ENCODE data around the gene TMEM120B.
A peak's percentile ranks its signal among the peaks of the same experiment; 100 is the strongest.

The TMEM120B gene

GRCh38 chr12:121799156-121799841 is 86.7 kb downstream of the TMEM120B start:
- no peak overlapping the region for H3K14ac ChIP-seq (ENCODE audit: low read length)
- peak overlapping the region; percentile 62 for H3K23ac ChIP-seq (ENCODE audit: low read depth, low read length, poor library complexity)
- H2AK5ac ChIP-seq (ENCODE audit: low read depth, low read length) = peak overlapping the region; percentile 68
- no peak overlapping the region for H2BK5ac ChIP-seq (ENCODE audit: low read length)
- H4K8ac ChIP-seq (ENCODE audit: low read depth, low read length) = no peak overlapping the region
- no peak overlapping the region for H3K4ac ChIP-seq (ENCODE audit: low read length)
- H3K4me1 ChIP-seq (ENCODE audit: control insufficient read depth in 2 of 2, insufficient read depth in 1 of 2, low read depth in 1 of 2, low read length in 2 of 2) = peaks cover 27 to 28% of the 10 kb centered on the region in 2 donors
- no CpG with 5 or more reads among the region's 30 CpGs for WGBS, 2 donors (ENCODE audit: extremely low coverage in 2 of 2, insufficient read length in 2 of 2, insufficient replicate concordance in 1 of 2)
- peak overlapping the region; percentile 66 for H3K27ac ChIP-seq (replicated peaks; ENCODE audit: low read length)
- no peak overlapping the region for H4K91ac ChIP-seq (ENCODE audit: low read depth, low read length, poor library complexity)
- H3K4me2 ChIP-seq (ENCODE audit: insufficient read depth, low read length, poor library complexity, severe bottlenecking) = peak overlapping the region; percentile 72
- H3K4me3 ChIP-seq (ENCODE audit: low read length in 2 of 2) = peak overlapping the region; percentile 56 to 81
- H2BK12ac ChIP-seq (ENCODE audit: low read length) = no peak overlapping the region
- peaks cover 14% of the 10 kb centered on the region for H3K79me1 ChIP-seq (ENCODE audit: low read depth, low read length)
- H3K36me3 ChIP-seq (replicated peaks in 1 of 2; ENCODE audit: control insufficient read depth in 2 of 2, insufficient read depth in 2 of 2, low read length in 2 of 2) = peaks cover 19 to 51% of the 10 kb centered on the region in 2 donors
- H3K18ac ChIP-seq (ENCODE audit: low read length) = peak overlapping the region; percentile 79
- H2BK120ac ChIP-seq (ENCODE audit: low read depth, low read length) = no peak overlapping the region
- H2BK15ac ChIP-seq (ENCODE audit: low read length) = no peak overlapping the region
- no peaks in the 10 kb centered on the region for H3K27me3 ChIP-seq (ENCODE audit: control insufficient read depth in 3 of 3, insufficient read depth in 3 of 3, low read depth in 1 of 3, low read length in 3 of 3)
- no peaks in the 10 kb centered on the region for H3K9me3 ChIP-seq (replicated peaks in 1 of 2; ENCODE audit: control insufficient read depth in 2 of 2, insufficient read depth in 1 of 2, low read depth in 1 of 2, low read length in 2 of 2)
- H3K9ac ChIP-seq (ENCODE audit: low read depth, low read length, poor library complexity) = peak overlapping the region; percentile 72
- no peak overlapping the region for H2AFZ ChIP-seq (ENCODE audit: low read length)
- no peak for DNase-seq (ENCODE audit: low spot score)

DNA sequence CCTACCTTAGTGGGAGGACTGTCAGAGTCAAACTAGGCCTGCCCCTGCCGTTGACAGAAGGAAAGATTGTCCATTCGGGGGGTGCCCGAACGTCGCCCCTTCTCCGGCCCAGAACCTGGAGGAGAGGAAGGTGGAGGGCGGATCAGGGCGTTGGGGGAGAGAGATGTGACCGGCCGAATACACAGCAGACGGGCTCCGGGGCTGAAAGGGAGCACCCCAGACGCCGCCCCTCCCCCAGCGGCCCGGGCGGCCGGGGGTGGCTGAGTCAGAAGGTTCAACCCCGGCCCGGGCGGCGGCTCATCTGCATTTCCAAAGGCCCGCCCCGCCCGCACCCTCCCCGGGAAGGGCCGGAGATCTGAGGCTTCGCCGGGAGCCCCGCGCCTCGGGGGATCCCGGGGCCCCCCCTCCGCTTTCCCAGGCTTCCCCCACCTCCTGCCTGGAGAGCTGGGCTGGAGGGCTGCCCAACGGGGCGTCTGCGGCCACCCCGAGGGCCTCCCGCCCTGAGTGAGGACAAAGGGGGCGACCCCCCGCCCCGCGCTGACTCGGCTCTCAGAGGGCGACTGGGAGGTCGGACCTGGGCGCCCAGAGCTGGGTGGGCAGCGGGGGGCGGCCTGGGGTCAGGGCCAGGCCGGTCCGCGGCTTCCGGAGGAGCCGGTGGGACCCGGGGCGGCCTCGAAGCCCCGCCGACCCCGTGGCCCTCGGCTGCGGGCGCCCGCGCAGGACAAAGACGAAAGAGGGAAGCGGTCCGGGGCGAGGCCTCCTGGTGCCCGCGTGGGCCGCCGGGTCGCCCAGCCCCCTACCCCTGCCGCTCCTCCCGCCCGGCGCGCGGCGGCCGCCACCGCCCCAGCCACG is 87.5 kb downstream of the TMEM120B start:
- Histone ChIP-seq H3K18ac (ENCODE audit: low read length) (peak overlapping the region; percentile 99), H2AFZ (ENCODE audit: low read length) (no peak overlapping the region), H3K4me3 (ENCODE audit: low read length in 2 of 2) (peak overlapping the region; percentile 56 to 92), H2BK12ac (ENCODE audit: low read length) (no peak overlapping the region), H3K4ac (ENCODE audit: low read length) (peak overlapping the region; percentile 100), H3K79me1 (ENCODE audit: low read depth, low read length) (peaks cover 14% of the 10 kb centered on the region), H3K9me3 (replicated peaks in 1 of 2; ENCODE audit: control insufficient read depth in 2 of 2, insufficient read depth in 1 of 2, low read depth in 1 of 2, low read length in 2 of 2) (no peaks in the 10 kb centered on the region), H3K27ac (replicated peaks; ENCODE audit: low read length) (peak overlapping the region; percentile 85), H3K27me3 (ENCODE audit: control insufficient read depth in 3 of 3, insufficient read depth in 3 of 3, low read depth in 1 of 3, low read length in 3 of 3) (no peaks in the 10 kb centered on the region), H3K36me3 (replicated peaks in 1 of 2; ENCODE audit: control insufficient read depth in 2 of 2, insufficient read depth in 2 of 2, low read length in 2 of 2) (peaks cover 18 to 49% of the 10 kb centered on the region in 2 donors), H4K8ac (ENCODE audit: low read depth, low read length) (no peak overlapping the region), H3K4me1 (ENCODE audit: control insufficient read depth in 2 of 2, insufficient read depth in 1 of 2, low read depth in 1 of 2, low read length in 2 of 2) (peaks cover 24 to 27% of the 10 kb centered on the region in 2 donors), H3K4me2 (ENCODE audit: insufficient read depth, low read length, poor library complexity, severe bottlenecking) (peak overlapping the region; percentile 72), H2BK15ac (ENCODE audit: low read length) (peak overlapping the region; percentile 56), H3K14ac (ENCODE audit: low read length) (peak overlapping the region; percentile 82), H2BK5ac (ENCODE audit: low read length) (peak overlapping the region; percentile 4), H2BK120ac (ENCODE audit: low read depth, low read length) (no peak overlapping the region), H4K91ac (ENCODE audit: low read depth, low read length, poor library complexity) (no peak overlapping the region), H2AK5ac (ENCODE audit: low read depth, low read length) (peak overlapping the region; percentile 99), H3K9ac (ENCODE audit: low read depth, low read length, poor library complexity) (peak overlapping the region; percentile 95), H3K23ac (ENCODE audit: low read depth, low read length, poor library complexity) (peak overlapping the region; percentile 94)
- WGBS, 2 donors (ENCODE audit: extremely low coverage in 2 of 2, insufficient read length in 2 of 2, insufficient replicate concordance in 1 of 2) = no CpG with 5 or more reads among the region's 84 CpGs
- no peak for DNase-seq (ENCODE audit: low spot score)

- no peak for DNase-seq (ENCODE audit: low spot score)
- peak overlapping the region; percentile 66 for H3K14ac ChIP-seq (ENCODE audit: low read length)
- H3K79me1 ChIP-seq (ENCODE audit: low read depth, low read length) = peaks cover 16% of the 10 kb centered on the region
- peak overlapping the region; percentile 100 for H3K4ac ChIP-seq (ENCODE audit: low read length)
- H3K27me3 ChIP-seq (ENCODE audit: control insufficient read depth in 3 of 3, insufficient read depth in 3 of 3, low read depth in 1 of 3, low read length in 3 of 3) = no peaks in the 10 kb centered on the region
- peak overlapping the region; percentile 77 for H4K8ac ChIP-seq (ENCODE audit: low read depth, low read length)
- H3K36me3 ChIP-seq (replicated peaks in 1 of 2; ENCODE audit: control insufficient read depth in 2 of 2, insufficient read depth in 2 of 2, low read length in 2 of 2) = peaks cover 15 to 44% of the 10 kb centered on the region in 2 donors
- peak overlapping the region; percentile 72 for H3K4me2 ChIP-seq (ENCODE audit: insufficient read depth, low read length, poor library complexity, severe bottlenecking)
- H3K9me3 ChIP-seq (replicated peaks in 1 of 2; ENCODE audit: control insufficient read depth in 2 of 2, insufficient read depth in 1 of 2, low read depth in 1 of 2, low read length in 2 of 2) = no peaks in the 10 kb centered on the region
- peak overlapping the region; percentile 56 to 92 for H3K4me3 ChIP-seq (ENCODE audit: low read length in 2 of 2)
- H2BK5ac ChIP-seq (ENCODE audit: low read length) = peak overlapping the region; percentile 4
- H2BK12ac ChIP-seq (ENCODE audit: low read length) = no peak overlapping the region
- H2BK120ac ChIP-seq (ENCODE audit: low read depth, low read length) = peak overlapping the region; percentile 99
- peak overlapping the region; percentile 99 for H3K18ac ChIP-seq (ENCODE audit: low read length)
- no CpG with 5 or more reads among the region's 86 CpGs for WGBS, 2 donors (ENCODE audit: extremely low coverage in 2 of 2, insufficient read length in 2 of 2, insufficient replicate concordance in 1 of 2)
- peak overlapping the region; percentile 6 for H2BK15ac ChIP-seq (ENCODE audit: low read length)
- peak overlapping the region; percentile 99 for H2AK5ac ChIP-seq (ENCODE audit: low read depth, low read length)
- H2AFZ ChIP-seq (ENCODE audit: low read length) = no peak overlapping the region
- peak overlapping the region; percentile 95 for H3K9ac ChIP-seq (ENCODE audit: low read depth, low read length, poor library complexity)
- no peak overlapping the region for H4K91ac ChIP-seq (ENCODE audit: low read depth, low read length, poor library complexity)
- peaks cover 28 to 30% of the 10 kb centered on the region in 2 donors for H3K4me1 ChIP-seq (ENCODE audit: control insufficient read depth in 2 of 2, insufficient read depth in 1 of 2, low read depth in 1 of 2, low read length in 2 of 2)
- peak overlapping the region; percentile 85 for H3K27ac ChIP-seq (replicated peaks; ENCODE audit: low read length)
- peak overlapping the region; percentile 94 for H3K23ac ChIP-seq (ENCODE audit: low read depth, low read length, poor library complexity)
Measured at GRCh38 chr12:121800694-121801594, 88.4 kb downstream of the TMEM120B start.
